ENCODE results near the gene RNF150.

DNA sequence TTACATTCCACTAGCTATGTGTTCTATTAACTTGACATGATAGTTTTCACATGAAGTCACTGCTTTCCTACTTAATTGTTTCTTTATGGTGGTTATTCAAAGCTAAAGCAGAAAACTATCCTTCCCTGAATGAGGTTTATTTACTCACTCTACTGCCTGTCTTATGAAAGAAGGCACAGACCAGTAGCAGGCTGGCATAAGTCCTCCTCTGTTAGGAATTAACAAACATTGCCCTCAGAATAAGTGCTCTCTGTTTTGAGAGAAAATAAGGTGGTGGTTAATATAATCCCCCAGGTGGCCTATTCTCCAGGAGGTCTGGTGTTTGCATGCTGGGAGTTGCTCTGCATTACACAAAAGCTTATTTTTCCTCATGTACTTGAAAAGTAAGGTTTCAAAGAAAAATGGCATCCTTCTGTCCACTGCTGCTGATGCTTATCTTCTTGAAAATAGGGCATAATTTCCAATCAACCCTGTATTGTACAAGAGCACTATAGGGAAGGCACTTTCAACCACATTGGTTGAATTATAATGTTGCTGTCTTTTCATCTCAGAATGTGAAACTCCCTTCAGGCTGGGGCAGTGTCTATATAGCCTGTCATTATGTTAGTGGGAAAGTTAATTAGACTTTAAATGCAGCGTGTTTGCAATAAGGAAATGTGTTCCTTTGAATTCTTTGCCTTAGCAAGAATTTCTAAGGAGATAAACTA lies 257.4 kb downstream of the RNF150 start:
- TF ChIP-seq POLR2AphosphoS5 (IDR thresholded peaks at IDR 0.05; ENCODE audit: low read depth, low read length), result no peak
- TF ChIP-seq POLR2A (IDR thresholded peaks at IDR 0.05; ENCODE audit: low read depth, low read length), result no peak

Measured in GM12892 (cell line).